Activated CD4-positive, alpha-beta T cell treated with anti-CD3 and anti-CD28 coated beads for 36 hours (primary cell): Measurements from ENCODE around the gene ABR. TPM values are rescaled to one million over a fixed set of nuclear protein-coding genes. Genes with fewer than 3 reads are reported as not detected.
"Not testable (repeated sequence)": the region's sequence is repeated elsewhere in the genome, so short reads cannot be mapped to it uniquely, and the experiment has no call there.

Experiments
- ATAC-seq: fragments of 200-7000 bp; cut with Tn5 transposase; one replicate; pipeline ENCODE4 v1.10.0; 2021; ENCODE audit warnings: mild to moderate bottlenecking, moderate library complexity
- CTCF ChIA-PET: fragments of 350-600 bp; sonication (Branson Sonifier 250); formaldehyde crosslinking; loops from one replicate; lab custom pipeline; 2021; ENCODE audit warnings: antibody characterized with exemption; lab: Charles Lee
- POLR2A ChIA-PET: fragments of 350-600 bp; sonication (Branson Sonifier 250); formaldehyde crosslinking; loops from one replicate; lab custom pipeline; 2021; ENCODE audit warnings: antibody characterized with exemption, inconsistent platforms; lab: Charles Lee
- DNase-seq: peaks from one replicate; pipeline ENCODE4 v3.0.0-alpha.2; 2020
- H3K27ac Mint-ChIP-seq: one replicate; pipeline ENCODE4 v1.8.0; 2021; ENCODE audit warnings: mixed read lengths
- H3K27me3 Mint-ChIP-seq: one replicate; pipeline ENCODE4 v1.8.0; 2021; ENCODE audit warnings: mixed read lengths
- H3K36me3 Mint-ChIP-seq: one replicate; pipeline ENCODE4 v1.8.0; 2021; ENCODE audit warnings: low read depth, mixed read lengths
- H3K4me1 Mint-ChIP-seq: one replicate; pipeline ENCODE4 v1.8.0; 2021; ENCODE audit warnings: mixed read lengths
- H3K4me3 Mint-ChIP-seq: one replicate; pipeline ENCODE4 v1.8.0; 2021; ENCODE audit warnings: mild to moderate bottlenecking, moderate library complexity, mixed read lengths
- H3K9me3 Mint-ChIP-seq: one replicate; pipeline ENCODE4 v1.8.0; 2021; ENCODE audit warnings: low read depth, mixed read lengths
- intact Hi-C, 2 experiments: fragments of 100-400 bp; cut with DNase I in 1 of 2; cut with micrococcal nuclease in 1 of 2; formaldehyde crosslinking; loops; one replicate each; pipeline versions ENCODE4 v1.14.2 to v1.15.1; 2022 to 2024; cut with DNase I, micrococcal nuclease
- total RNA-seq, 2 experiments: library from RNA; stranded (reverse); gene quantifications; one replicate each; pipeline ENCODE4 v1.2.3, GENCODE V29; 2021

The ABR gene
- total RNA-seq, 2 experiments from 2014 or later = 45.2 to 50.5 TPM

DNA sequence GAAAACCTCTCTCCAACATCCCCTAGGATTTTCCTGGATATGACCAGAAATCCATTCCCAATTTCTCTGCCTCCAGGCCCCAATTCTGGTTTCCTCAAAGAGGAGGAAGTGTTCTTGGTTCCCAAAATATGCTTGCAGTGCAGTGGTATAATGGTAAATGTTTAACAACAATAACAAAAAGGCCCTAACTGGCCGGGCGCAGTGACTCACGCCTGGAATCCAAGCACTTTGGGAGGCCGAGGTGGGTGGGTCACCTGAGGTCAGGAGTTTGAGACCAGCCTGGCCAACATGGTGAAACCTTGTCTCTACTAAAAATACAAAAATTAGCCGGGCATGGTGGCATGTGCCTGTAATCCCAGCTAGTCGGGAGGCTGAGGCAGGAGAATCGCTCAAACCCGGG is 184.5 kb downstream of the ABR start:
- intact Hi-C loops = loop anchor here (5.0 to 10.0 kb wide), 5 partner anchors 113 to 853 kb away; partner anchors contain the start of genes GLOD4 (in 1 of the 2), MRM3 (in 1 of the 2), TLCD3A (in 1 of the 2) and VPS53 (in 1 of the 2)
- not testable (repeated sequence) for ATAC-seq, H3K27me3 Mint-ChIP-seq, DNase-seq, H3K4me3 Mint-ChIP-seq, H3K27ac Mint-ChIP-seq
- peaks cover 12% of the 10 kb centered on the region for H3K36me3 Mint-ChIP-seq
- peaks cover 14% of the 10 kb centered on the region for H3K9me3 Mint-ChIP-seq
- peaks cover 20% of the 10 kb centered on the region for H3K4me1 Mint-ChIP-seq
- ChIA-PET CTCF (interaction anchor here (1.6 to 5.8 kb wide), 2 partner anchors 14 to 579 kb away, joined by 4 to 43 read pairs; no protein-coding TSS in a partner anchor), POLR2A (interaction anchor here (2.5 kb wide), 1 partner anchor 15 kb away, joined by 11 read pairs; the partner anchor contains the start of gene NXN)

DNA sequence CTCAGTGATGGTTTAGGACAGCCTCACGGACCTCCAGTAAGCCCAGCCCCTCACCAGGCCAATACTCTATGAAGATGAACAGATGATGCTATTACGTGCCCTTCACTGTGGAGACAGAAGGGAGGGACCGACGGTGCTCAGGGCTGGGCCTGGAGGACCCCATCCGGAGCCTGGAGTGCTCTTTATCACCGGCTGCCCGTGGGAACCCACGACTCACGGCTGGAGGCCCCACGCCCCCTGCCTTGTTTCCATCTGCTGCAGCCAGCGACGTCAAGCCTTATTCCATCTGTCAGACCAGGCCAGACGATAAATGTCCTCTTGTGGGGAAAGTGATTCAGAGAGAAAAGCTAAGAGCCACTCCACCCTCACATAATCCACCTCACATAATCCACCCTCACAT is 186.8 kb downstream of the ABR start:
- H3K27me3 Mint-ChIP-seq = no peaks in the 10 kb centered on the region
- intact Hi-C loops = loop anchor here in 1 of 2 experiments (10.0 kb wide), 1 partner anchor 278 kb away; the partner anchor contains the start of gene VPS53
- peaks cover 14% of the 10 kb centered on the region for H3K9me3 Mint-ChIP-seq
- no peak overlapping the region for H3K27ac Mint-ChIP-seq
- ATAC-seq (no peak), DNase-seq (no peak)
- ChIA-PET POLR2A (no interaction called here), CTCF (interaction anchor here (0.7 kb wide), 1 partner anchor 189 kb away, joined by 3 read pairs; no protein-coding TSS in a partner anchor)
- peaks cover 3% of the 10 kb centered on the region for H3K4me1 Mint-ChIP-seq
- H3K36me3 Mint-ChIP-seq = peaks cover 3% of the 10 kb centered on the region
- H3K4me3 Mint-ChIP-seq = no peak overlapping the region

DNA sequence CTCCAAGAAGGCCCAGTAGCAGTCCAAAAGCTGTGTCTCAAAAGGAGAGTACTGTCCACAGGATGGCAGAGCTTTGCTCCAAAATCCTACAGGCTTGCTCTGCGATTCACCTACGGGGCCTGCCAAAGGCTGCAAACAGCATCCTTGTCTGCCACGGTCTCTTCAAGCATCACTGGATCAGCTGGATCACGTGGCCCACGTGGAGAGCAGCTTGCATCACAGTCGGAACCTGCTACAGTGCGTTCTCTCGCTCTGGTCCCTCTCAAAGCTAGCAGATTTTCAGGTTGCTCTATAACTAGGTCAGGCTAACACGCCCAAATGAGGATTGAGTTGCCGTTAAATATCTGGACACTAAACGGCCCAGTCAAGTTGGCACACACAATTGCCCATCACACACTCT is 191.2 kb downstream of the ABR start:
- intact Hi-C loops = no loop called here
- Mint-ChIP-seq H3K27me3 (no peaks in the 10 kb centered on the region), H3K9me3 (peaks cover 5% of the 10 kb centered on the region), H3K27ac (no peak overlapping the region), H3K4me1 (no peaks in the 10 kb centered on the region), H3K4me3 (no peak overlapping the region), H3K36me3 (no peaks in the 10 kb centered on the region)
- no peak for ATAC-seq
- POLR2A ChIA-PET = no interaction called here
- no peak for DNase-seq
- CTCF ChIA-PET = interaction anchor here (0.5 to 0.6 kb wide), 2 partner anchors 241 to 573 kb away, joined by 3 read pairs; no protein-coding TSS in a partner anchor

DNA sequence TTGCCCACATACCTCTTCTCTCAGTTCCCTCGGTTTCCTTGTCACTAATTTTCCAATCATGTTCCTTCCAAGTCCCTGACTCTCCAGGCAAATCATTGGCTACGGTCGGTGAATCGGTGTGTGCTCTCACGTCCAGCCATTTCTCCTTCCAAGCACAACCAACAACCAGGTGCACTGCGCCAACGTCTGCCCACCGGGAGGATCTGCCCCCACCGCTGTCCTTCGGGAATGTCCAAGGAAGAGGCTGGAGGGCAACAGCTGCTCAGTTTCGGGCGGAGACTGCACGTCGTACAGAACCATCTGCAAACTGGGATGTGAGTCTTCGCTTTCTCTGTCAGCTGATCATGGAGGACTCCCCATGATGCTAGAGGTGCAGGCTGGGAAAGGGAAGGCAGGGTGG is 191.8 kb downstream of the ABR start:
- ChIA-PET POLR2A (no interaction called here), CTCF (interaction anchor here (0.5 to 0.6 kb wide), 2 partner anchors 241 to 573 kb away, joined by 3 read pairs; no protein-coding TSS in a partner anchor)
- no peak for DNase-seq
- Mint-ChIP-seq H3K36me3 (no peaks in the 10 kb centered on the region), H3K27ac (no peak overlapping the region), H3K9me3 (peaks cover under 1% of the 10 kb centered on the region), H3K27me3 (no peaks in the 10 kb centered on the region), H3K4me3 (no peak overlapping the region), H3K4me1 (no peaks in the 10 kb centered on the region)
- intact Hi-C loops = no loop called here
- ATAC-seq = no peak

DNA sequence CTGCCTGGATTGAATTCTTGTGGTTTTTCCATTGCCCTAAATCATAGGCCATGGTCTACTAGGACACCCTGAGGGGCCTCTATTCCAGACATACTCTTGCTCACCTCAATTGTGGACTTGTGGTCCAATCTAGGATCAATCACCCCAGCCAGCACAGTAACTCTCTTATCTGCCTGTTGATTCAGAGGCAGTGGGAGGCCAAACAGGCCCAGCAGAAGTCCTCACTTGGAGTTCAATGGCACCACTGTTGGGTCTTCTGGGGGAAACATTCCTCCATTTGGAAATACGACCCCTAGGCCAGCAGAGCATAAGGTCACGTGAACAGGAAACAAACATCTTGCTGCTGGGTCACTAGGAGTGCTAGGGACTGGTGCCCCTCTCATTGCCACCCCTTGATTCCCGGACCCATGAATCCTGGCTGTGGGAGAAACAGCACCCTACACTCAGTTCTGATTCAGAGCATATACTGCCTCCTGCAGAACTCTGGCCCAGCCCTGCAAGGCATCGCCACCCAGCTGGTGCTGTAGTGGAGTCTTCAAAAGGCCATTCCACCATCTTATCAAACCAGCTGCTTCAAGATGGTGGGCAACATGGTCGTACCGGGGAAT is 193.4 kb downstream of the ABR start:
- no peaks in the 10 kb centered on the region for H3K9me3 Mint-ChIP-seq
- ATAC-seq (no peak), DNase-seq (no peak)
- no peak overlapping the region for H3K4me3 Mint-ChIP-seq
- H3K4me1 Mint-ChIP-seq = no peaks in the 10 kb centered on the region
- H3K27me3 Mint-ChIP-seq = no peaks in the 10 kb centered on the region
- H3K36me3 Mint-ChIP-seq = no peaks in the 10 kb centered on the region
- intact Hi-C loops = no loop called here
- ChIA-PET POLR2A (no interaction called here), CTCF (interaction anchor here (1.2 to 1.3 kb wide), 2 partner anchors 10 to 191 kb away, joined by 3 to 4 read pairs; partner anchors contain the start of gene TIMM22)
- no peak overlapping the region for H3K27ac Mint-ChIP-seq

DNA sequence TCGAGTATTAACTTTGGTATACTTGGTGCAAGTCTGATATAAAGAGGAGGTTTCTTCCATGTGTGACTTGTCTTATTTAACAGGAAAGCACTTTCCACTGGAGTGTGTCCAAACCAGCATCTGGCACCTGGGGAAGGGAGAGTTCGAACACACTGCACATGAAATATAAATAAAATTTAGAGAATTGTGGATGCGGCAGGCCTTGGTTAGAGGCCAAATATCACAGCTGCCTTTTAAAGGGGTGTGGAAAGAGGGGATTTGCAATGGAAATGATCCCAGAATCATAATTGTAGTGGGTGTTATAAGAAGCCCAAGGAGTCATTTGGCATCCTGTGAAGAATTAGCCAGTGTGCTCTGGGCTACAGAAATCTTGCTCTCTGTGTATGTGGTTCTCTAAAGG is 195.9 kb downstream of the ABR start:
- Mint-ChIP-seq H3K36me3 (no peaks in the 10 kb centered on the region), H3K27me3 (no peaks in the 10 kb centered on the region), H3K27ac (no peak overlapping the region), H3K9me3 (no peaks in the 10 kb centered on the region), H3K4me1 (peaks cover 12% of the 10 kb centered on the region), H3K4me3 (no peak overlapping the region)
- CTCF ChIA-PET = interaction anchor here (1.4 kb wide), 1 partner anchor 13 kb away, joined by 3 read pairs; no protein-coding TSS in a partner anchor
- POLR2A ChIA-PET = no interaction called here
- ATAC-seq (no peak), DNase-seq (no peak)
- intact Hi-C loops = loop anchor here in 1 of 2 experiments (5.0 kb wide), 2 partner anchors 252 to 842 kb away; partner anchors contain the start of gene TLCD3A

DNA sequence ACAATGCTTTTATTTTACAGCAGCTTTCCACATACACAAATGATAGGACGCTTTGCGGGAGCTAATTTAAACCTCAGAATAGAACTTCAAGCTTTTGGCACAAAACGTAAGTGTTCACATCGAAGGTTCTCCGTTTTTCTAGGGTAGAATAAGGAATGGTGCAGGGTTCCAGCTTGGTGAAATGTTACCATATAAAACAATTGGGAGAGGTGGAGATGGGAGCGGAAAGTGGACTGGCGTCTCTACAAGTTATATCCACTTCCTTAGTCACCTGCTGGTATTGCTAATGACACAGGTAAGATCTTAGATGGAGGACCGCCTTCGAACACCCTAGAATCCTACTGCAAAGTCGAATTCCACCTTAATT is 198.5 kb downstream of the ABR start:
- ATAC-seq (no peak), DNase-seq (no peak)
- Mint-ChIP-seq H3K9me3 (no peaks in the 10 kb centered on the region), H3K4me1 (peaks cover 15% of the 10 kb centered on the region), H3K27me3 (peaks cover 17% of the 10 kb centered on the region), H3K4me3 (peak overlapping the region; percentile 67), H3K27ac (no peak overlapping the region), H3K36me3 (no peaks in the 10 kb centered on the region)
- intact Hi-C loops = loop anchor here (1.0 to 5.0 kb wide), 5 partner anchors 15 to 839 kb away; partner anchors contain the start of gene TLCD3A (in 1 of the 2)
- ChIA-PET POLR2A (interaction anchor here (0.6 to 2.2 kb wide), 5 partner anchors 15 to 569 kb away, joined by 3 to 11 read pairs (median 4); partner anchors contain the start of genes GLOD4, MRM3 and TIMM22), CTCF (interaction anchor here (0.6 to 3.0 kb wide), 22 partner anchors 10 to 569 kb away, joined by 3 to 48 read pairs (median 4); partner anchors contain the start of genes GLOD4, MRM3 and TIMM22)

DNA sequence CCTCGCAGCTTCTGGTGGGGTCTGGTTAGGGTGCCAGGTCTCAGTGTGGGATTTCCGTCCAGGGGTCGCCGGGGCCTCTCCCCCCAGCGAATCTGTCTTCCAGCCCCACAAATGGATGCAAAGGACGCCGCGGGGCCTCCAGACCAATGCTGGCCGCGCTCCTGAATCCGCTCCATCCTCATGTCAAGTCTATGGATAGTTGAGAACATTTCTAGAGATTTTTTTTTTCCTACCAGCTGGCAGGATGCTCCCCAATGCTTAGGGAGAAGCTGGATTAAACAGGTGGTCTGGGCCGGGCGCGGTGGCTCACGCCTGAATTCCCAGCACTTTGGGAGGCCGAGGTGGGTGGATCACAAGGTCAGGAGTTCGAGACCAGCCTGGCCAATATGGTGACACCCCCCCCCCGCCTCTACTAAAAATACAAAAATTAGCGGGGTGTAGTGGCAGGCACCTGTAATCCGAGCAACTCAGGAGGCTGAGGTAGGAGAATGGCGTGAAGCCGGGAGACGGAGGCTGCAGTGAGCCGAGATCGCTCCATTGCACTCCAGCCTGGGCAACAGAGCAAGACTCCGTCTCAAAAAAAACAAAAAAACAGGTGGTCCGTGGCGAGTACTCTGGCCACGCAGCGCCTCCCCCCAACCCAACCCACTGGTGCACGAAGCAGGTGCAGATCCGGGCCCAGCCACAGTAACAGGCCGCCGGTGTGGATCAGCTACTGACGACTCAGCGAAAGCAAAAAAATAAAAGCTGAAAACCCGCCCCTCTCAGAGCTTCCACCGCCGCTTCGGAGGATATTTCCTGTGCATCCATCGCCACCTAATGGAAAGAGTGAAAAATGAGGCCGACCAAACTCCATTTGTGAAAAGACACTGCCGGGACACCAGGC is 199.1 kb downstream of the ABR start:
- peak; percentile 87 for DNase-seq
- H3K27me3 Mint-ChIP-seq = peaks cover 21% of the 10 kb centered on the region
- H3K9me3 Mint-ChIP-seq = no peaks in the 10 kb centered on the region
- intact Hi-C loops = loop anchor here (1.0 to 5.0 kb wide), 5 partner anchors 16 to 838 kb away; partner anchors contain the start of gene TLCD3A (in 1 of the 2)
- H3K4me1 Mint-ChIP-seq = peaks cover 15% of the 10 kb centered on the region
- ChIA-PET POLR2A (interaction anchor here (0.6 to 2.2 kb wide), 6 partner anchors 16 to 569 kb away, joined by 3 to 11 read pairs (median 4); partner anchors contain the start of genes GLOD4, MRM3 and TIMM22), CTCF (interaction anchor here (0.6 to 3.0 kb wide), 29 partner anchors 10 to 1234 kb away, joined by 3 to 48 read pairs (median 4); partner anchors contain the start of genes GLOD4, MRM3 and TIMM22)
- no peaks in the 10 kb centered on the region for H3K36me3 Mint-ChIP-seq
- peak overlapping the region; percentile 67 for H3K4me3 Mint-ChIP-seq
- peak overlapping the region; percentile 29 for H3K27ac Mint-ChIP-seq
- ATAC-seq = peak; percentile 82

DNA sequence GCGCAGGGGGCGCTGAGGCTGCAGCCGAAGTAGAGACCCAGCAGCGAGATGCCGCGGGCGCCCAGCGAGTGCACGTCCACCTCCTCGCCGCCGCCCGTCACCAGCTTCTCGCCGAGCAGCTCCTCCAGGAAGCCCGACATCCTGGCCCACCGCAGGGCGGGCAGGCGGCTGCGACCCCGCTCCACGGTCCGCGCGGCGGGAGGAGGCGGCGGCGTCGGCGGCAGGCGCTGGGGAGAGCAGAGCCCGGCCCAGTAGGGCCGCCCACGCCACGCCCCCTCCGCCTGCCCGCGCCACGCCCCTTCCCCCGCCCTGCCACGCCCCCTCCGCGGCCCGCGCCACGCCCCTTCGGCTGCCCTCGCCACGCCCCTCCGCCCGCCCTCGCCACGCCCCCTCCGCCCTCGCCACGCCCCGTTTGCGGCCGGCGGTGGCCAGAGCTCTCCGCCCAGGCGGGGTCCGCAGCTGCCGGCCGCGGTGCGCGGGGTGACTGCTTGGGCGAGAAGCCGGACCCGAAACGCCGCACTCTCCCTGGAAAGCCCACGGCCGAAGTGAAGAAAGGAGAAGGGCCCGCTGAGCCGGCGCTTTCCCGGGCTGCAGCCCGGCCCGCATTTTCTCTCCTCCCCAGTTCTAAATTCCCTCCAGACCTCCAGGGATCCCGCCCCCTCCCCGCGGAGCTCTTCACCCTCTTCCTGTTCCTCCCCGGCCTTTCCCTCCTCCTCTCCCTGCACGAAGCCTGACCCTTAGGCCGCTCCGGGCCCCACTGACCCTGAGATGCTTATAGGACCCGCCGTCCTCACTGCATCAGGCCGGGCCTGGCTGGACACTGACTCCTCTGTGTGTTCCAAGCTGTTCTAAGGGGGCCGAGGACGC is 200.0 kb downstream of the ABR start, which contains the start of gene NXN:
NXN (minus strand) TSS at position 238 of the 867 bp plus-strand sequence.
- ChIA-PET POLR2A (interaction anchor here (0.6 to 2.2 kb wide), 4 partner anchors 17 to 594 kb away, joined by 3 to 11 read pairs (median 3); partner anchors contain the start of gene TIMM22), CTCF (interaction anchor here (0.6 to 3.0 kb wide), 13 partner anchors 18 to 486 kb away, joined by 3 to 48 read pairs (median 4); partner anchors contain the start of genes GLOD4, MRM3 and TIMM22)
- intact Hi-C loops = loop anchor here in 1 of 2 experiments (1.0 to 5.0 kb wide), 9 partner anchors 17 to 837 kb away; partner anchors contain the start of genes ABR, GEMIN4, GLOD4 and MRM3
- Mint-ChIP-seq H3K27me3 (peaks cover 26% of the 10 kb centered on the region), H3K36me3 (no peaks in the 10 kb centered on the region), H3K27ac (no peak within 1 kb of the TSS), H3K4me3 (peak within 1 kb of the TSS; percentile 67), H3K4me1 (peaks cover 15% of the 10 kb centered on the region), H3K9me3 (no peaks in the 10 kb centered on the region)
- DNase-seq (peak; percentile 94), ATAC-seq (peak; percentile 78)
